Measurements from ENCODE around the gene HOXD10. TPM values are rescaled to one million over a fixed set of nuclear protein-coding genes. Genes with fewer than 3 reads are reported as not detected.

HOXD10 gene
- total RNA-seq, 2 experiments from 2014 or later: not detected

DNA sequence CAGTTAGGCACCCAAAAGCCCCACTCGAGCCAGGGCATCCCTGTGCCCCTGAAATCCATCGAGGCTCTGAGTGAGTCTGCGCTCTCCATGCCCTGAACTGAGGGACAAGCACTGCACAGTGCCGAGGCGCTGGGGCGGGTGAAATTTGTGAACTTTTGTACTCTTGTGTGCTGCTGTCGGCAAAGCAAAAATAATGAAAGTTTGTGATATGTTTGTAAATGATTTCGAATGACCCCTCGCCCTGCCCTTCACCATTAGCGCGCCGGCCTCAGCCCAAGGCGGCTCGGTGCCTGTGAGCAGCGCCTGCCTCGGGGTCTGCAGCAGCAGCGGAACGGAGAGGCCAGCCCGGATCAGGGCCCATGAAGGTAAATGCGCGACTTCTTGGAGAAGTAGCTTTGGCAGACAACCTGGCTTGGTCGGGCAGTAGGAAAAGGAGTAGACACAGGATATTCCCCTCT, 32.9 kb downstream of the HOXD10 start:
- intact Hi-C loops (cut with DNase I, micrococcal nuclease): no loop called here
- Mint-ChIP-seq H3K27ac (no peak overlapping the region), H3K9me3 (no peaks in the 10 kb centered on the region), H3K36me3 (ENCODE audit: low read depth) (no peaks in the 10 kb centered on the region), H3K4me3 (no peak overlapping the region), H3K27me3 (peaks cover 94% of the 10 kb centered on the region), H3K4me1 (ENCODE audit: low read depth) (no peaks in the 10 kb centered on the region)
- no peak for DNase-seq
- peaks cover 0 to 47% of the 10 kb centered on the region in 2 experiments for H3K9me3 ChIP-seq (ENCODE audit: control insufficient read depth in 1 of 2, insufficient read depth in 1 of 2, low read length in 2 of 2)
- ATAC-seq (ENCODE audit: poor library complexity): no peak
- H3K27me3 ChIP-seq (ENCODE audit: control insufficient read depth in 1 of 2, insufficient read depth in 2 of 2, low read length in 2 of 2): peaks cover 84 to 96% of the 10 kb centered on the region in 2 experiments
- no peak overlapping the region for H3K27ac ChIP-seq (ENCODE audit: low read depth in 1 of 2, low read length in 2 of 2)
- H3K36me3 ChIP-seq (ENCODE audit: insufficient read depth, low read length): no peaks in the 10 kb centered on the region
- peaks cover 11% of the 10 kb centered on the region for H3K4me1 ChIP-seq (ENCODE audit: insufficient read depth, low read length)
- H3K4me3 ChIP-seq (ENCODE audit: low read length): no peak overlapping the region
- ChIA-PET CTCF (no interaction called here), POLR2A (no interaction called here)
- TF ChIP-seq, protein P1, sequence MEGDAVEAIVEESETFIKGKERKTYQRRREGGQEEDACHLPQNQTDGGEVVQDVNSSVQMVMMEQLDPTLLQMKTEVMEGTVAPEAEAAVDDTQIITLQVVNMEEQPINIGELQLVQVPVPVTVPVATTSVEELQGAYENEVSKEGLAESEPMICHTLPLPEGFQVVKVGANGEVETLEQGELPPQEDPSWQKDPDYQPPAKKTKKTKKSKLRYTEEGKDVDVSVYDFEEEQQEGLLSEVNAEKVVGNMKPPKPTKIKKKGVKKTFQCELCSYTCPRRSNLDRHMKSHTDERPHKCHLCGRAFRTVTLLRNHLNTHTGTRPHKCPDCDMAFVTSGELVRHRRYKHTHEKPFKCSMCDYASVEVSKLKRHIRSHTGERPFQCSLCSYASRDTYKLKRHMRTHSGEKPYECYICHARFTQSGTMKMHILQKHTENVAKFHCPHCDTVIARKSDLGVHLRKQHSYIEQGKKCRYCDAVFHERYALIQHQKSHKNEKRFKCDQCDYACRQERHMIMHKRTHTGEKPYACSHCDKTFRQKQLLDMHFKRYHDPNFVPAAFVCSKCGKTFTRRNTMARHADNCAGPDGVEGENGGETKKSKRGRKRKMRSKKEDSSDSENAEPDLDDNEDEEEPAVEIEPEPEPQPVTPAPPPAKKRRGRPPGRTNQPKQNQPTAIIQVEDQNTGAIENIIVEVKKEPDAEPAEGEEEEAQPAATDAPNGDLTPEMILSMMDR (IDR thresholded peaks at IDR 0.05): no peak

DNA sequence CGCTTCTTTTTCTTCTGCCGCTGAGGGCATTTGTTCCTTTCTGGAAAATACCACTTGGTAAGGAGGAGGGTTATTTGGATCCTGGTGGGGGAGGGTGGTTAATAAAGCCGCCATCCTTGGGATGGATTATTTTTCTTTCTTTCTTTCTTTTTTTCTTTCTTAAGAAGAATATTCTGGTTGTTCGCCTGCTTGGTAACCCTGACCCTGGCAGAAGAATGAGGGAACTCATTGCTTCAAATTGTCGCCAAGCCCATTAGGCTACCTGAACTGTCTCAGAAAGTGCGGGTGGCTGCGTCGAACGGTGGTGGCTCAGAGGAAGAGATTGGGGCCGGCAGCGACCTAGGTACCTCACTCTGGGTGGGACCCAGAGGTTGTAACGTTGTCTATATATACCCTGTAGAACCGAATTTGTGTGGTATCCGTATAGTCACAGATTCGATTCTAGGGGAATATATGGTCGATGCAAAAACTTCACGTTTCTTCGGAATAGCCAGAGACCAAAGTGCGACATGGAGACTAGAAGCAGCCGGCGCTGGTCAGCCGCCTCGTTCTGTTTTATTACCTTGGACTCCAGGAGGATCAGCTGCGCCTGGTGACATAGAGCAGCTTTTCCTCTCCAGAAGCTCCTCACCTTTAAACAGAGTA, 33.5 kb downstream of the HOXD10 start:
- Mint-ChIP-seq H3K4me1 (ENCODE audit: low read depth) (no peaks in the 10 kb centered on the region), H3K27me3 (peaks cover 94% of the 10 kb centered on the region), H3K9me3 (no peaks in the 10 kb centered on the region), H3K4me3 (no peak overlapping the region), H3K36me3 (ENCODE audit: low read depth) (no peaks in the 10 kb centered on the region), H3K27ac (no peak overlapping the region)
- CTCF ChIA-PET: no interaction called here
- Histone ChIP-seq H3K36me3 (ENCODE audit: insufficient read depth, low read length) (no peaks in the 10 kb centered on the region), H3K4me1 (ENCODE audit: insufficient read depth, low read length) (peaks cover 11% of the 10 kb centered on the region), H3K27ac (ENCODE audit: low read depth in 1 of 2, low read length in 2 of 2) (no peak overlapping the region), H3K27me3 (ENCODE audit: control insufficient read depth in 1 of 2, insufficient read depth in 2 of 2, low read length in 2 of 2) (peaks cover 83 to 96% of the 10 kb centered on the region in 2 experiments), H3K9me3 (ENCODE audit: control insufficient read depth in 1 of 2, insufficient read depth in 1 of 2, low read length in 2 of 2) (peaks cover 0 to 47% of the 10 kb centered on the region in 2 experiments), H3K4me3 (ENCODE audit: low read length) (no peak overlapping the region)
- POLR2A ChIA-PET: no interaction called here
- DNase-seq (no peak), ATAC-seq (ENCODE audit: poor library complexity) (no peak)
- intact Hi-C loops (cut with DNase I, micrococcal nuclease): no loop called here
- TF ChIP-seq, protein P1 (IDR thresholded peaks at IDR 0.05): no peak

DNA sequence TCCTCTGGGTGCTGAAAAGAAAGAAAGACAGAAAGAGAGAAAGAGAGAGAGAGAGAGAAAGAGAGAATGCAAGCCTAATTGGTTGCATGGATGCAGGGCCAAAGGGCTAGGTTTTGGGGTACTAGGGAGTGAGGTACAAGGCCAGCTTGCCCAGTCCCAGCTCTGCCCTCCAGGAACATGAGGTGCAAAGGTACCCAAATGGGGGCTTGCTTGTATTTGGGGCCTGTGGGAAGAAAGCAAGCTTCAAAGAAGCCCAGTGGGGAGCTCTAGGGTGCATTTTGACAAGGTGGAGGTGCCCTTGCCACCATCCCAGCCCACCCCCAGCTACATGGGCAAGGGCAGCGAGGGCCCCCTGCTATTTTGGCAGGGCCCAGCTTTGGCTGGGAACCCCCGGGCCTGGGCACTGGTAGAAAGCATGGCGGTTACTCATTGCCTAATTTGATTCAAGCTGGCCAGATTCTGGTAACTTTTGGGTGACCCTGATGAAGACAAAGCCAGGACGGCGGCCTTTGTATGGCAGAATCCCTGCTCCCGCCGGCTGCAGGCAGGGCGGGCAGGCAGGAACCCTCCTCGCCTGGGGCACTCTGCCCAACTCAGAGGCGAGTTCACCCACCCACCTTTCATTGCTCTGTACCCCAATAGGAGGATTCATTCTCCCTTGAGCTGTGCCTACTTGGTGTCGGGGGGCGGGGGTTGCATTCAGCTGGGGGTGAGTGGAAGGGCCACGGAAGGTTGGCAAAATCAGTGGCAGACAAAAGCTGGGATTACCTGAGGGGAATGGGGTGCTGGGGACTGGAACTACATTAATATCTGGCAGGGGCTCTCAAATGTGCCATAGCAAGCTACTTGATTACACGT, 34.2 kb downstream of the HOXD10 start:
- ATAC-seq (ENCODE audit: poor library complexity) (no peak), DNase-seq (no peak)
- H3K27me3 ChIP-seq (ENCODE audit: control insufficient read depth in 1 of 2, insufficient read depth in 2 of 2, low read length in 2 of 2): peaks cover 81 to 96% of the 10 kb centered on the region in 2 experiments
- Mint-ChIP-seq H3K27me3 (peaks cover 94% of the 10 kb centered on the region), H3K4me1 (ENCODE audit: low read depth) (no peaks in the 10 kb centered on the region), H3K4me3 (no peak overlapping the region), H3K36me3 (ENCODE audit: low read depth) (no peaks in the 10 kb centered on the region), H3K9me3 (no peaks in the 10 kb centered on the region), H3K27ac (no peak overlapping the region)
- H3K36me3 ChIP-seq (ENCODE audit: insufficient read depth, low read length): no peaks in the 10 kb centered on the region
- H3K9me3 ChIP-seq (ENCODE audit: control insufficient read depth in 1 of 2, insufficient read depth in 1 of 2, low read length in 2 of 2): peaks cover 0 to 50% of the 10 kb centered on the region in 2 experiments
- intact Hi-C loops (cut with DNase I, micrococcal nuclease): no loop called here
- H3K4me1 ChIP-seq (ENCODE audit: insufficient read depth, low read length): peaks cover 11% of the 10 kb centered on the region
- ChIA-PET CTCF (interaction anchor here (0.6 kb wide), 1 partner anchor 951 kb away, joined by 3 read pairs; no protein-coding TSS in a partner anchor), POLR2A (no interaction called here)
- TF ChIP-seq, protein P1 (IDR thresholded peaks at IDR 0.05): no peak
- H3K4me3 ChIP-seq (ENCODE audit: low read length): no peak overlapping the region
- H3K27ac ChIP-seq (ENCODE audit: low read depth in 1 of 2, low read length in 2 of 2): no peak overlapping the region
